ENCODE measurements around the gene VPS26A.

The VPS26A gene

DNA sequence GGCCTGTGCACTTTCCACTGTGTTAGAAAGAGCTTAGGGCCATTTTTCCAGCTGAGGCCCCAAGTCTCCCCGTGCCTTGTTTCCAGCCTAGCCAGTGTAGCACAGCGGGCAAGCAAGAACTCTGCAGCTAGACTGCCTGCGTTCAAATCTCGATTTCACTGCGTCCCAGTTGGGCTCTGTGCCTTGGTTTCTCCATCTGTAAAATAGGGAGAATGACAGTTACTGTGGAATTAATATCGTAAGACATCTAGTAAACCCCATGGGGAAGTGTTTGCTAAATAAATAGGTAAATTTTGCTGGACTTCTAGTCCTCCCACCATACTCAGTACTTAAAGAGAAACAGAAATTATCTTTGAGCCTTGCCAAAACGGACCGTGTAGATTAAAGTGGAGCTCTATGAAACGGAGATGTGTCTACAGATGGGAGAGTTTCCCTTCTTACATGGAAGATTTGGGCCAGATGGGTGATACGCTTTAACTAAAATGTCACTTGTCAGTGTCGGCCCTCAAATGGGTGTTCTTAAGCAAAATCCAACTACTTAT lies 92.7 kb downstream of the VPS26A start:
- Histone ChIP-seq H3K36me3 (ENCODE audit: control insufficient read depth in 2 of 2, insufficient read depth in 2 of 2, low read length in 2 of 2) (no peaks in the 10 kb centered on the region), H3K4me1 (ENCODE audit: control insufficient read depth in 2 of 2, insufficient read depth in 2 of 2, low read length in 2 of 2) (peaks cover under 1 to 3% of the 10 kb centered on the region in 2 donors), H3K27me3 (ENCODE audit: control insufficient read depth in 2 of 2, insufficient read depth in 2 of 2, low read length in 2 of 2) (no peaks in the 10 kb centered on the region), H3K9ac (ENCODE audit: low read depth in 1 of 2, low read length in 2 of 2) (no peak overlapping the region), H3K27ac (ENCODE audit: low read depth in 2 of 2, low read length in 2 of 2) (peak overlapping the region in 1 of 2 donors; percentile 9), H3K4me3 (ENCODE audit: low read length in 2 of 2) (no peak overlapping the region), H3K9me3 (ENCODE audit: control insufficient read depth in 2 of 2, low read length in 2 of 2) (no peaks in the 10 kb centered on the region)

DNA sequence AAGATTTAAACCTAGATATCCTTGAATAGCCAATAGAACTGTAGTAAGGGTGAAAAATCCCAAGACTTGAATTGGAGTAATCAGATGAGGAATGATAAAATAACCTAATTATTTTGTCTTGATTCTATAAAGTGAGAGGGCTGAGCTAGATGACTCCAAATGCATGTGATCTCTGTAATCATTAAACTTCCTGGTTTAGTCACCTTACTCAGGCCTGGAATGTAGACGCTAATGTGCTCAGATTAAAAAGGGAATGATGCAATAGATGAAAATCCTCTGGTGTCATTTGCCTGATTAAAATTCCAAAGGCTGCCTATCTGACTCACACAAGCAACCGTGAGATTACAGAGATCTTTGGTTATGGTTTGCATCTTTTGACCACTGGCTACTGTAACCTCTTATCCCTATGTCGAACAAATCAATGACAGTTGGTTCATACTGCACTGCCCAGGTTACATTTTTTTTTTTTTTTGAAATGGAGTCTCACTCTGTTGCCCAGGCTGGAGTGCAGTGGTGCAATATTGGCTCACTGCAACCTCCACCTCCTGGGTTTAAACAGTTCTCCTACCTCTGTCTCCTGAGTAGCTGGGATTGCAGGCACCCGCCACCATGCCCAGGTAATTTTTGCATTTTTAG lies 93.3 kb downstream of the VPS26A start:
- Histone ChIP-seq H3K27ac (ENCODE audit: low read depth in 2 of 2, low read length in 2 of 2) (peak overlapping the region in 1 of 2 donors; percentile 32), H3K36me3 (ENCODE audit: control insufficient read depth in 2 of 2, insufficient read depth in 2 of 2, low read length in 2 of 2) (no peaks in the 10 kb centered on the region)

DNA sequence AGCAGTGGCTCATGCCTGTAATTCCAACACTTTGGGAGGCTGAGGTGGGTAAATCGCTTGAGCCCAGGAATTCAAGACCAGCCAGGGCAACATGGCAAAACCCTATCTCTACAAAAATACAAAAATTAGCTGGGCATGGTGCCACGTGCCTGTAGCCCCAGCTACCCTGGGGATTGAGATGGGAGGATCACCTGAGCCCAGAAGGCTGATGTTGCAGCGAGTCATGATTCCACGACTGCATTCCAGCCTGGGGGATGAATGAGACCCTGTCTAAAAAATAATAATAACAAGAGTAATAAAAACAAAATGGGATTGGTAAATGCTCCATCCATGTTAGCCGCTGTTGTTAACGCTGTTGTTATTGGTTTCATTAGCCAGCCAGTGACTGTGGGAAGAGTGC lies 94.9 kb downstream of the VPS26A start:
- Histone ChIP-seq H3K36me3 (ENCODE audit: control insufficient read depth in 2 of 2, insufficient read depth in 2 of 2, low read length in 2 of 2) (no peaks in the 10 kb centered on the region), H3K4me1 (ENCODE audit: control insufficient read depth in 2 of 2, insufficient read depth in 2 of 2, low read length in 2 of 2) (peaks cover 15 to 19% of the 10 kb centered on the region in 2 donors), H3K4me3 (ENCODE audit: low read length in 2 of 2) (no peak overlapping the region), H3K9ac (ENCODE audit: low read depth in 1 of 2, low read length in 2 of 2) (no peak overlapping the region), H3K9me3 (ENCODE audit: control insufficient read depth in 2 of 2, low read length in 2 of 2) (no peaks in the 10 kb centered on the region), H3K27ac (ENCODE audit: low read depth in 2 of 2, low read length in 2 of 2) (no peak overlapping the region), H3K27me3 (ENCODE audit: control insufficient read depth in 2 of 2, insufficient read depth in 2 of 2, low read length in 2 of 2) (no peaks in the 10 kb centered on the region)

More for the DNA sequence above, 93.3 kb downstream of the VPS26A start:
- H3K9ac ChIP-seq (ENCODE audit: low read depth in 1 of 2, low read length in 2 of 2) = no peak overlapping the region
- peaks cover 5 to 9% of the 10 kb centered on the region in 2 donors for H3K4me1 ChIP-seq (ENCODE audit: control insufficient read depth in 2 of 2, insufficient read depth in 2 of 2, low read length in 2 of 2)
- H3K27me3 ChIP-seq (ENCODE audit: control insufficient read depth in 2 of 2, insufficient read depth in 2 of 2, low read length in 2 of 2) = no peaks in the 10 kb centered on the region
- no peak overlapping the region for H3K4me3 ChIP-seq (ENCODE audit: low read length in 2 of 2)
- H3K9me3 ChIP-seq (ENCODE audit: control insufficient read depth in 2 of 2, low read length in 2 of 2) = no peaks in the 10 kb centered on the region

DNA sequence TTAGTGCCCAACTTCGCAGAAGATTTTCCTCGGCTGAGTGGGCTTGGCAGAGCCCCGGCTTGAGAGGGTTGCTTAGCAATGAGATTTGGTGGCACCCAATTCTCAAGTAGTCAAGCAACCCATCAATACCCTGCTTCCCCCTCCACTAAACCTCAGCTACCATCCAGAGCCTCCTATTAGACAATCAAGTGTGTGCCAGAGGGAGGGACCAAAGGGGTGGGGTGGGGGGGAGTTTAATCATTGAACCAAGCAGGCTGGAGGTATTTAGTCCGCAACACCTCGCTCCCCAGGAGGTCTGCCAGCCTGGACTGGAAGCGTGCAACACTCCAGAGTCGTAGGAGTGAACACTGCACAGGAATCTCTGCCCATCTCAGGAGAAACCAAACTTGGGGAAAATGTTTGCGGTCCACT lies 96.1 kb downstream of the VPS26A start, which contains the start of gene HKDC1:
TSS of gene HKDC1 (plus strand) at position 292 of the 411 bp plus-strand sequence. CDS start at position 396, 104 bp downstream.
- Histone ChIP-seq H3K27ac (ENCODE audit: low read depth in 2 of 2, low read length in 2 of 2) (no peak within 1 kb of the TSS), H3K4me3 (ENCODE audit: low read length in 2 of 2) (no peak within 1 kb of the TSS), H3K36me3 (ENCODE audit: control insufficient read depth in 2 of 2, insufficient read depth in 2 of 2, low read length in 2 of 2) (no peaks in the 10 kb centered on the region), H3K9me3 (ENCODE audit: control insufficient read depth in 2 of 2, low read length in 2 of 2) (no peaks in the 10 kb centered on the region), H3K9ac (ENCODE audit: low read depth in 1 of 2, low read length in 2 of 2) (no peak within 1 kb of the TSS), H3K27me3 (ENCODE audit: control insufficient read depth in 2 of 2, insufficient read depth in 2 of 2, low read length in 2 of 2) (no peaks in the 10 kb centered on the region), H3K4me1 (ENCODE audit: control insufficient read depth in 2 of 2, insufficient read depth in 2 of 2, low read length in 2 of 2) (peaks cover 15 to 25% of the 10 kb centered on the region in 2 donors)

DNA sequence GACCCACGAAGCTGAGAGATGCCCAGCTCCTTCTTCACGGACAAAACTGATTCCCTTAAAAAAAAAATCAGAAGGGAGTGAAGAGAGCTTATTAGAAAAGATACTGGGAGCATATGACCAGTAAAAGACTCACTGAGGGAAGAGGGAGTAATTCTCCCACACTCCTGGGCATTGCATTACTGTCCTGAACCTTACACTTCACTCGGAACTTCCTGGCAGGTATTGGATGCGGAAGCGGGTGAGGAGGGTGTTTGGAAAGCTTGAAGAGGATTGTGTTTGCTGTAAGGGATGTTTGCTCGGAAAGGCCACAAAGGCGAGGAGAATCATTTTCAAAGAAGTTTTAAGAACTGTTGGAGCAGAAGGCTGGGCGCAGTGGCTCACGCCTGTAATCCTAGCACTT lies 96.5 kb downstream of the VPS26A start:
- Histone ChIP-seq H3K27me3 (ENCODE audit: control insufficient read depth in 2 of 2, insufficient read depth in 2 of 2, low read length in 2 of 2) (no peaks in the 10 kb centered on the region), H3K9me3 (ENCODE audit: control insufficient read depth in 2 of 2, low read length in 2 of 2) (no peaks in the 10 kb centered on the region), H3K36me3 (ENCODE audit: control insufficient read depth in 2 of 2, insufficient read depth in 2 of 2, low read length in 2 of 2) (no peaks in the 10 kb centered on the region), H3K4me1 (ENCODE audit: control insufficient read depth in 2 of 2, insufficient read depth in 2 of 2, low read length in 2 of 2) (peaks cover 19 to 28% of the 10 kb centered on the region in 2 donors), H3K4me3 (ENCODE audit: low read length in 2 of 2) (no peak overlapping the region), H3K9ac (ENCODE audit: low read depth in 1 of 2, low read length in 2 of 2) (no peak overlapping the region), H3K27ac (ENCODE audit: low read depth in 2 of 2, low read length in 2 of 2) (no peak overlapping the region)

All from mucosa of rectum (tissue), 2 donors.